GM20431 (cell line): ENCODE results near the gene CAMKMT.

Source experiments
- in situ Hi-C: fragments of 300-500 bp; cut with MseI, MboI; formaldehyde crosslinking; loops from one replicate; pipeline ENCODE4 v1.15.0; 2020; ENCODE audit warnings: low sequenced_read_pairs; ENCODE audit not compliant: unreplicated experiment

CAMKMT gene

DNA sequence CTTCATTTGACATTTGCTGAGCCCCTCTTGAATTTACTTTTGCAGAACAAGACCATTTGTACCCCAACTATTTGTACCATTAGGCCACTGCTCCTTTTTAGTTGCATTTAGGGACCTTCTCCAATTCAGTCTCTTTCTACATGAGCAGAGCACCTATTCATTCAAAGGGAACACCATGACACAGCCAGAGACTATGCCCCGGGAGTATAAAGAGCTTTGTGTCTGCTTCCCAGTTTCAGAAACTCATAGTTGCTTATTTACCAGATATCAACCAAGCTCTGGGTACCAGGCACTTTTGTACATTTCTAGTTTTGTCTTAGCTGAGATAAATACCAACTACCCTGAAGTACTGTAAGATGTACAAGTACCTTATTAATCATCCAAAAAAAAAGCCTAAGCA is 310.7 kb downstream of the CAMKMT start:
- in situ Hi-C loops: loop anchor here (25.0 kb wide), 1 partner anchor 110 kb away; no protein-coding TSS in a partner anchor

GRCh38 chr2:44674473-44675284 is 312.9 kb downstream of the CAMKMT start:
- in situ Hi-C loops: loop anchor here (25.0 kb wide), 1 partner anchor 112 kb away; no protein-coding TSS in a partner anchor

GRCh38 chr2:44676379-44676778 is 314.6 kb downstream of the CAMKMT start:
- in situ Hi-C loops: no loop called here

DNA sequence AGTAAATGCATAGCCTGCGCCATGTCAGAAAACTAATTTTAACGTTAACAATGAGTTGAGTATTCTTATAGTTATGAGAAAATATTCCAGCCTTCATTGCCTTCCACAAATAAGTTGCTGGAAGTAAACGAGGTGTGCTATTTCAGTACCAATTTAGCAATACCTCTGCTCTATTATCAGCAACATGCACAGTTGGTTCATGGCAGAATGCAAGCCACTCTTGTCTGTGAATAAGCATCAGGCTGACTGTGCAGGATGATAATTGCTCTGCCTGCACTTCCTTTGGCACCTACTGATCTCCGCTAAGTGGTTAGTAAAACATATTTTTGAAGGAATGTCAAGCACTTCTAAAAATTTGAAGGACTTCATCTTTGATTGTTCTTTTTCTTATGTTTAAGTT is 317.8 kb downstream of the CAMKMT start:
- in situ Hi-C loops: no loop called here

DNA sequence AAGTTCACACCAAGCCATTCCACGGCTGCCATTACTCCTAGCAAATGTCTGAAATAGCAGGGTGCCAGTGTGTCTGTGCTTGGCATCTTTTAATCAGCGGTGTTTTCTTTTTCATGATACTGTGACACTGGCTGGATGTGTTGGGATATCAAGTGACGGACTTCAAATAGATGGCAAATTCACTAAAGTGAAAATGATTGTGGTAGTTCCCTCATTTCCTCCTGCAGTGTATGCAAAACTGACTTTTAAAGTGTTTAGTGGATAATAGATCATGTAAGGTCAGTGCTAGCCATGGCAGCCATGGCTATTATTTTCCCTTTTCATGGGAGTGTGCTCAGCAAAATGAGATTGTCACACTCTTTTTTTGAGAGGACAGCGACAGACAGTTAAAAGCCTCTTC is 318.2 kb downstream of the CAMKMT start:
- in situ Hi-C loops: no loop called here

GRCh38 chr2:44680424-44680971 is 318.8 kb downstream of the CAMKMT start:
- in situ Hi-C loops: no loop called here

DNA sequence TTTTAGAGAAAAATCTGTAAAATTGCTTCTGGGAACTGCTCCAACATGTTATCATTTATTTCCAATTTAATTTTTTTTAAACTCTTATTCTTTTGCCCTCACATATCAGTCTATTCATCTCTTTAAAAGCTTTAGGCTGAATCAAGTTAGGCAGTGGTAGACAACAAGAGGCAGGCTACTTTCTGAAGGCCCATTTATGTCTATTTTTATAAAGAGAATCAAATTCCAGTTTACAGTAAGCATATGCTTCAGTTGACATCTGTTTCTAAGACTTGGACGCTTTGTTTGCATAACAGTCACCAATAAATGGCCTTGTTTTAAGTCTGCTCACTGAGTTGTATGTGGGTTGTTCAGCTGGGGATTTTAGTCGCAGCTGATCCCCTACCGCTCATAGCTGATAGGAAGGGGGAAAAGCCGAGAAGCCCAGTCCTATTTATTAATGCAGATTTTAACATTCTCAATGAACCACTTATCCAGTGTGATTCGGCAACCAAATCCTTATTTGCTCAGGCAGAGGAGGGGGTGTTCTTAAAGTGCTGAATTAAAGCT is 319.3 kb downstream of the CAMKMT start:
- in situ Hi-C loops: no loop called here

GRCh38 chr2:44682459-44682858 is 320.7 kb downstream of the CAMKMT start:
- in situ Hi-C loops: no loop called here

DNA sequence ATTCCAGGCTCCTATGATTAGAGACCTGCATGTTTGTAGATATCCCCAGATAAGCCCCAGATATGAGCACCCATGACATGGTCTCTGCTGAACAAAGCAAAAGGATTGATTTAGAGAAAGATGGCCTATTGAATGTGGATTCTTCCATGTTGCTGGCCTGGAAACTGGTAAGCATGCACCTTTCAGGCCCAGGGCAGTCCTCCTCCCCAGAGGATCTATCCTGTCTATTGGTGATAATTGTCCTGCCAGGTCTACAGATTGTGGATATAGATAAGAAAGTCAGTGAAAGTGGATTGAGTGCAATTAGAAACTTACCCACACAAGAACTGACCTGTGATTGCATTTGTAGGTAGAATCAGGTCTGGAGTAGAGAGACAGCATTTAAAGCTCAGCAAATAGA is 322.8 kb downstream of the CAMKMT start:
- in situ Hi-C loops: no loop called here

DNA sequence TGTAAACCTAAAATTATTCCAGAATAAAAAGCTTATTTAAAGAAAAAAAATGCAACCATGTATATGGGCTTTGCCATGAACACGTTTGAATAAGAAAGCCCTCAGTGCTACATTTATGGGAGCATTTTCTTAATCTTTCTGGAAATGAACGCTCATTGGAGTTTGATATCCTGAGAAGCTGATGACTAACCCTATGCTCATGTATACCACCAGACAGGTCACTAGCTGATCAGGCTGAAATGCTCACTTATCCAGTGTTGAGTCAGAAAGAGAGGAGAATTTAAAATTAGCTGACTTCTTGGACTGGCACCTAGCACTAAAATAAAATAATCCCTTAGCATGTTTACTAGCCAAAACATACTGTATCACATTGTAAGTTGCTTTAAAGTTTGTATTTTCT is 324.8 kb downstream of the CAMKMT start:
- in situ Hi-C loops: no loop called here

GRCh38 chr2:44687686-44688455 is 326.1 kb downstream of the CAMKMT start:
- in situ Hi-C loops: no loop called here

GRCh38 chr2:44688456-44689124 is 326.8 kb downstream of the CAMKMT start:
- in situ Hi-C loops: no loop called here

GRCh38 chr2:44689516-44689915 is 327.8 kb downstream of the CAMKMT start:
- in situ Hi-C loops: no loop called here

- in situ Hi-C loops: no loop called here
Measured at GRCh38 chr2:44691174-44691785, 329.5 kb downstream of the CAMKMT start.

DNA sequence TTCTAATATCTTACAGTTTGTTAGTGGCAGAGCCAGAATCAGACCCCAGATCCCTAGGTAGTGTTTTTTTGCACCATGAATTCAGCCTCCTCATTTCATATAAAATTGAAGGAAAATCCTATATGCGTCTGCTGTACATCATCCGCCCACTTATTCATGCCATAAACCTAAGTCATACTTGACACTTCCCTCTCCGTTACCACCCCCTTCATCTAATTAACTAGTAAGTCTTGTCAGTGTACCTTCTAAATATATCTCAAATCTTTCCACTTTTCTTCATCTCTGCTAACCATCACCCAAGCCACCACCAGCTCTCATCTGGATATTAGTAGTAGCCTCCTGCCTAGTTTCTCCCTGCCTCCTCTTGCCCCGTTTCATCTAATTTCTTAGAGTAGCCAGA is 331.1 kb downstream of the CAMKMT start:
- in situ Hi-C loops: no loop called here

DNA sequence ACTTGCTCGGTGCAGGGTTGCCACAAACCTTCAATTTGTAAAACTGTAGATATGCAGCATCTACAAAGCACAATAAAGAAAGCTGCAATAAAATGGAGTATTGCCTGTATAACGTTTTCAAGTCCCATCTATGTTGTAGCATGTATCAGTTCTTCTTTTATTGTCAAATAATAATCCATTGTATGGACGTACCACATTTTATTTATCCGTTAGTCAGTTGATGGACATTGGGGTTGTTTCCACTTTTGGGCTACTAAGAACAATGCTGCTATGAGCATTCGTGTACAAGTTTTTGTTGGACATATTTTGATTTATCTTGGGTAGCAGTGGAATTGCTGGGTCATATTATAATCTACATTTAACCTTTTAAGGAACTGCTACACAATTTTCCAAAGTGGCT is 339.1 kb downstream of the CAMKMT start:
- in situ Hi-C loops: no loop called here

GRCh38 chr2:44705356-44705755 is 343.6 kb downstream of the CAMKMT start:
- in situ Hi-C loops: no loop called here

- in situ Hi-C loops: no loop called here
Measured at GRCh38 chr2:44705876-44706480, 344.2 kb downstream of the CAMKMT start.
